AG04450 (cell line): Measurements from ENCODE around the gene B4GALT2. TPM values are rescaled to one million over a fixed set of nuclear protein-coding genes. Genes with fewer than 3 reads are reported as not detected.

ENCODE experiments used
- CTCF ChIA-PET: fragments of 300-600, 350-600 bp; formaldehyde crosslinking; extraction: SDS; loops from one replicate; lab custom pipeline; 2022; ENCODE audit warnings: antibody characterized with exemption, inconsistent platforms; lab: Charles Lee
- POLR2A ChIA-PET: fragments of 350-600 bp; formaldehyde crosslinking; extraction: SDS; loops from one replicate; lab custom pipeline; 2021; ENCODE audit warnings: antibody characterized with exemption, inconsistent platforms; lab: Yijun Ruan, JAX
- DNase-seq: peaks from one replicate; pipeline ENCODE4 v3.0.0-alpha.2; 2011; ENCODE audit warnings: low read depth, low spot score
- H3K27ac ChIP-seq: one replicate; pipeline ENCODE4 v1.5.1; 2012; ENCODE audit warnings: low read depth, low read length, control low read depth
- H3K27me3 ChIP-seq: one replicate; pipeline ENCODE4 v1.6.0; 2012; ENCODE audit warnings: low read length; ENCODE audit not compliant: control insufficient read depth, insufficient read depth
- H3K4me3 ChIP-seq: 2 replicates; pipeline ENCODE4 v1.5.1; 2011; ENCODE audit warnings: mild to moderate bottlenecking, low read depth, low read length, control low read depth
- H3K9me3 ChIP-seq: 2 replicates; pipeline ENCODE4 v1.5.1; 2012; ENCODE audit warnings: low read length; ENCODE audit not compliant: control insufficient read depth, insufficient read depth
- polyA plus RNA-seq: library from polyadenylated mRNA; depleted of rRNA; stranded (reverse); fragments of >200 nt; gene quantifications from 2 replicates; pipeline ENCODE4 v1.2.3, GENCODE V29; 2011
- TF ChIP-seq, protein P1 (sequence below): IDR thresholded peaks from 2 replicates; pipeline ENCODE4 v1.5.1; 2011; ENCODE audit warnings: low read depth, low read length, control low read depth, inconsistent platforms

B4GALT2 gene
- polyA plus RNA-seq, 1 experiment: 39.0 TPM

DNA sequence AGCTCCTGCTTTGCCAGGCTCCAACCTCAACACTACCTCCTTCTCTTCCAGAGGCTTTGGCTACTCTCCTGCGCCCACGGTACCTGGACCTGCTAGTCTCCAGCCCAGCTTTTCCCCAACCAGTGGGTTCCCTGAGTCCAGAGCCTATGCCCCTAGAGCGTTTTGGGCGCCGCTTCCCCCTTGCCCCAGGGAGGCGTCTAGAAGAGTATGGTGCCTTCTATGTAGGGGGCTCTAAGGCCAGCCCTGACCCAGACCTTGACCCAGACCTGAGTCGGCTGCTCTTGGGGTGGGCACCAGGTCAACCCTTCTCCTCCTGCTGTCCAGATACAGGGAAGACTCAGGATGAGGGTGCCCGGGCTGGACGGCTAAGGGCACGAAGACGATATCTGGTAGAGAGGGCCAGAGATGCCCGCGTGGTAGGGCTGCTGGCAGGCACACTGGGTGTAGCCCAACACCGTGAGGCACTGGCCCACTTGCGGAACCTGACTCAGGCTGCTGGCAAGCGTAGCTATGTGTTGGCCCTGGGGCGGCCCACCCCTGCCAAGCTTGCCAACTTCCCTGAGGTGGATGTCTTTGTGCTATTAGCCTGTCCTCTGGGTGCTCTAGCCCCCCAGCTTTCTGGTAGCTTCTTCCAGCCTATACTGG is 7.6 kb upstream of the B4GALT2 start:
- H3K27ac ChIP-seq: no peak overlapping the region
- POLR2A ChIA-PET: no interaction called here
- H3K9me3 ChIP-seq: no peaks in the 10 kb centered on the region; the same call in none of the 2 replicates
- no peak for DNase-seq
- H3K27me3 ChIP-seq: no peaks in the 10 kb centered on the region
- H3K4me3 ChIP-seq: no peak overlapping the region
- TF ChIP-seq, protein P1, sequence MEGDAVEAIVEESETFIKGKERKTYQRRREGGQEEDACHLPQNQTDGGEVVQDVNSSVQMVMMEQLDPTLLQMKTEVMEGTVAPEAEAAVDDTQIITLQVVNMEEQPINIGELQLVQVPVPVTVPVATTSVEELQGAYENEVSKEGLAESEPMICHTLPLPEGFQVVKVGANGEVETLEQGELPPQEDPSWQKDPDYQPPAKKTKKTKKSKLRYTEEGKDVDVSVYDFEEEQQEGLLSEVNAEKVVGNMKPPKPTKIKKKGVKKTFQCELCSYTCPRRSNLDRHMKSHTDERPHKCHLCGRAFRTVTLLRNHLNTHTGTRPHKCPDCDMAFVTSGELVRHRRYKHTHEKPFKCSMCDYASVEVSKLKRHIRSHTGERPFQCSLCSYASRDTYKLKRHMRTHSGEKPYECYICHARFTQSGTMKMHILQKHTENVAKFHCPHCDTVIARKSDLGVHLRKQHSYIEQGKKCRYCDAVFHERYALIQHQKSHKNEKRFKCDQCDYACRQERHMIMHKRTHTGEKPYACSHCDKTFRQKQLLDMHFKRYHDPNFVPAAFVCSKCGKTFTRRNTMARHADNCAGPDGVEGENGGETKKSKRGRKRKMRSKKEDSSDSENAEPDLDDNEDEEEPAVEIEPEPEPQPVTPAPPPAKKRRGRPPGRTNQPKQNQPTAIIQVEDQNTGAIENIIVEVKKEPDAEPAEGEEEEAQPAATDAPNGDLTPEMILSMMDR: no peak
- CTCF ChIA-PET: interaction anchor here (2.0 to 2.2 kb wide), 2 partner anchors 37 to 208 kb away, joined by 6 to 12 read pairs; no protein-coding TSS in a partner anchor

DNA sequence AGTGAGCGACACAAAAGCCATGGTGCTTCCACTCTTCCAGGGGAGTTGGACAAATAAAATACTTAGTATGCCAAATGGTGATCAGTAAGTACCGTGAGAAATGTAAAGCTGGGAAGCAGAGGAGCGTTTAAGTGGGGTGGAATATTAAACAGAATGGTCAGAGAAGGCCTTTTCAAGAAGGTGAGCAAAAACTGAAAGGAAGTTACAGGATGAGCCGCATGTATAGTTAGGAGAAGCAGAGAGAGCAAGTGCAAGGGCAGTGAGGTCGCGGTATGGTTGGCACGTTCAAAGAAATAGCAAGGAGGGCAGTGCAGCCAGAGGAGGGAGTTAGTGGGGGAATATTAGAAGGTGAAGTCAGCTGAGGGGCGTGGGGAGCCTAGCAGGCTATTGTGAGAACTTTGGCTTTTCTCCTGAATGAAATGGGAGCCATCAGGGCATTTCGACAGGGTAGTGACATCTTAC is 5.0 kb upstream of the B4GALT2 start:
- Histone ChIP-seq H3K27ac (peak overlapping the region; percentile 52), H3K27me3 (no peaks in the 10 kb centered on the region), H3K4me3 (peak overlapping the region; percentile 86), H3K9me3 (no peaks in the 10 kb centered on the region; the same call in none of the 2 replicates)
- no peak for DNase-seq
- TF ChIP-seq, protein P1: no peak
- POLR2A ChIA-PET: interaction anchor here (1.4 kb wide), 1 partner anchor 18 kb away, joined by 3 read pairs; the partner anchor contains the start of gene CCDC24
- CTCF ChIA-PET: interaction anchor here (0.8 to 1.0 kb wide), 2 partner anchors 28 to 32 kb away, joined by 3 to 5 read pairs; no protein-coding TSS in a partner anchor

DNA sequence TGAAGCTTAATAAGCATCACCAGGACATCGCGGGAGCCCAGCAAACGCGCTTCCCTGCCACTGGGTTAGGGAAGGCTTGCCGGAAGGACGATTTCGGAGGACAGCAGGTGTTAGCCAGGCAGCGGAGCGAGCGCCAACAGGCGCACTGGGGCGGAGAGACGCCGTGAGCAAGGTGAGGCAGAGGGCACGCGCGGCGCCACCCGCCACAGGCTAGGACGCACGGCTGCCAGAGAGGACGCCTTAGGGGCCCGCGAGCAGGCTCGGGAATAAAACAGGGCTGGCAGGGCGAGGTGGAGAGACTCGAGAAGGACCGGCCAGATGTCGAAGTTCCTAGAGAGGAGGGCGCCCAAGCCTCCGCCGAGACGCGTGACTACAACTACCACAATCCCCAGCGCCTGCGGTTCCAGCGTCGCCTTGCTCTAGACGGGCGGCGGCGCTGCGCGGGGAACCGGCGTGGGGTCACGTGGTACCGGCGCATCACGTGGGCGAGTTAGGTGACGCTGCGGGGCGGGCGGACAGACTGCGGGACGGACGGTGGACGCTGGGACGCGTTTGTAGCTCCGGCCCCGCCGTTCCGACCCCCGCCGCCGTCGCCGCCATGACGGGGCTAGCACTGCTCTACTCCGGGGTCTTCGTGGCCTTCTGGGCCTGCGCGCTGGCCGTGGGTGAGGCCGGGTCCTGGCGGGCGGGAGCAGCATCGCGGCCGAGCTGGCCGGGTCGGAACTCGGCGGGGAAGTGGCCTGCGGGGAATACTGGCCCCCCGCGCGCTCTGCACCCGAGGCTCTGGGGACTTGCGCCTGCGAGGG is 4.4 kb upstream of the B4GALT2 start, which contains the start of gene ATP6V0B:
TSS of gene ATP6V0B (plus strand) at position 518 of the 806 bp plus-strand sequence. CDS start at position 599, 81 bp downstream.
- Histone ChIP-seq H3K4me3 (peak within 1 kb of the TSS; percentile 86), H3K9me3 (no peaks in the 10 kb centered on the region; the same call in none of the 2 replicates), H3K27me3 (no peaks in the 10 kb centered on the region), H3K27ac (peak within 1 kb of the TSS; percentile 52)
- ChIA-PET POLR2A (interaction anchor here (0.7 to 2.1 kb wide), 8 partner anchors 12 to 1547 kb away, joined by 3 to 5 read pairs (median 3); partner anchors contain the start of genes CCDC24, IPO13, KDM4A and PRDX1), CTCF (interaction anchor here (0.6 to 1.7 kb wide), 5 partner anchors 29 to 1696 kb away, joined by 3 to 6 read pairs (median 5); no protein-coding TSS in a partner anchor)
- TF ChIP-seq, protein P1: no peak
- DNase-seq: peak; percentile 78

DNA sequence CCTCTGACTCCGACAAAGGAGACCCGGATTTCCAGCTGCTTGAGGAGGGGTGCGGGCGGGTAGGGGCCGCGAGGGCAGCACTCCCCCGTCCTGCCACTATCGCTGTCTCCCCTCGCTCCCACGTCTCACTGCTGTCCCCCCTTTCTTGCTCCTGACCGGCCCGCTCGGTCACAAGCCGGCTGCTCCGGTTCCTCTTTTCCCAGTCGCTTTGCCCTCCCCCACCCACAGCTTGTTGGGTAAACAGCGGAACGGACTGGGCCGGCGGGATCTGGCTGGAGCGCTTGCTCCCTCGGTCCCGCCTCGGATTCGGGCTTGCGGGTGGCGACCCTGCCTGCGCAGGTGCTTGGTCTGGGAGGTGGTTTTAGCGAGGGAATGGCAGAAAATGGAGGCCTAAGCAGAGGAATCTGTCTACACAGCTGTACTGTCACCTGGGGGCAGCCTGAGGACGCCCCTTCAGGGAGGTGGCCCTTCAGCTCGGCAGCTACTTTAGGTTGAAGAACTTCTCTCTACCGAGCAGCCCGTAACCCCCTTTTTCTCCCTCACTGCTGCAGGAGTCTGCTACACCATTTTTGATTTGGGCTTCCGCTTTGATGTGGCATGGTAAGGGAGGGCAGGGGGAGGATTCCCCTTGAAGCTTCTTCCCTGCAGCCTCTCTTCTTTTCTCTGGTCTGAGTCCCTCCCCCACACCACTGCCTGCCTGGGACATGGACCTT is 3.6 kb upstream of the B4GALT2 start:
- ChIA-PET POLR2A (interaction anchor here (0.6 to 2.1 kb wide), 8 partner anchors 12 to 1547 kb away, joined by 3 to 5 read pairs (median 3); partner anchors contain the start of genes CCDC24, IPO13, KDM4A and PRDX1), CTCF (interaction anchor here (0.6 to 1.7 kb wide), 4 partner anchors 31 to 1695 kb away, joined by 5 to 6 read pairs (median 5); no protein-coding TSS in a partner anchor)
- Histone ChIP-seq H3K27me3 (no peaks in the 10 kb centered on the region), H3K9me3 (no peaks in the 10 kb centered on the region; the same call in none of the 2 replicates), H3K27ac (peak overlapping the region; percentile 47), H3K4me3 (peak overlapping the region; percentile 86)
- no peak for DNase-seq
- TF ChIP-seq, protein P1: no peak
